ENCODE results near the gene TNFRSF21.

DNA sequence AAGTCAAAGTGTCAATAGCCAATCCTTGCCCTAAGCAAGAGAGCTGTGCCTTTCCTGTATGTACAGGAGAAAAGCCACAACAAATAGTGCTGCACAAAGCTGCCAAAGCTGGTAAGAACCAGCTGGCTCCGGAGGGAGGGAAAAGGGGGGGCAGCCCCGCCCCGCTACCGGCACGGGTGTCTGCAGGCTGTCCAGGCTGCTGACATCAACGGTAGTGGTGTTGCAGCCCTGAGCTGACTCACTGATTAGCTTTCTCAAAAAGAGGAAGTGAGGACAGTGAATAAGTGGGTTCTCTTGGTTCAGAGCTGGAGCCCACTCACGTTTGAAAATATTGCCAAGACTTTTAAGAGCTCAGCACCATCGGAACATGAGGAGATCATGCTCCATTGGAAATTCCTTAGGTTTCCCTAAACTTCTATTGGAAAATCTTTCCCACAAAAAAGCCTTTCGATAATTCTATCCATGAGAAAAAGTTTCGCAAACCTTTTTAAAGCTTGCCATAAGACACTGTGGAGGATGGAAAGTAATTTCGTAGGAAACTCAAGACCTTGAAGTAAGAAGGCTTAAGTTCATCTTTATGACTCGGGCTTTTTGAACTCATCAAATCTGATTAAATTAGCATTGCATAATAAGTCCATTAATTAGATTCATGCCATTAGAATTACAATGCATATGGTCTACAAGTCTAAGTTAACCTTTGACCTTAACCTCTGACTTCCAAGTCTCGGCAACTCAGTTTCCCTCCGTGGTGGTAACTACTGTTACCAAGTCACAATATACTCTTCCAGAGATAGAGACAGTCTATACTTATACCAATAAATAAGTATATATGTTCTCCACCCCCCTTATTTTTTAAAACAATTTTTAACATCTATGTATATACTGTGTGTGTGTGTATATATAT, 67.0 kb downstream of the TNFRSF21 start:
- TF ChIP-seq, protein P1, sequence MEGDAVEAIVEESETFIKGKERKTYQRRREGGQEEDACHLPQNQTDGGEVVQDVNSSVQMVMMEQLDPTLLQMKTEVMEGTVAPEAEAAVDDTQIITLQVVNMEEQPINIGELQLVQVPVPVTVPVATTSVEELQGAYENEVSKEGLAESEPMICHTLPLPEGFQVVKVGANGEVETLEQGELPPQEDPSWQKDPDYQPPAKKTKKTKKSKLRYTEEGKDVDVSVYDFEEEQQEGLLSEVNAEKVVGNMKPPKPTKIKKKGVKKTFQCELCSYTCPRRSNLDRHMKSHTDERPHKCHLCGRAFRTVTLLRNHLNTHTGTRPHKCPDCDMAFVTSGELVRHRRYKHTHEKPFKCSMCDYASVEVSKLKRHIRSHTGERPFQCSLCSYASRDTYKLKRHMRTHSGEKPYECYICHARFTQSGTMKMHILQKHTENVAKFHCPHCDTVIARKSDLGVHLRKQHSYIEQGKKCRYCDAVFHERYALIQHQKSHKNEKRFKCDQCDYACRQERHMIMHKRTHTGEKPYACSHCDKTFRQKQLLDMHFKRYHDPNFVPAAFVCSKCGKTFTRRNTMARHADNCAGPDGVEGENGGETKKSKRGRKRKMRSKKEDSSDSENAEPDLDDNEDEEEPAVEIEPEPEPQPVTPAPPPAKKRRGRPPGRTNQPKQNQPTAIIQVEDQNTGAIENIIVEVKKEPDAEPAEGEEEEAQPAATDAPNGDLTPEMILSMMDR (conservative IDR thresholded peaks at IDR 0.05), result no peak
- no peak for TF ChIP-seq EZH2 (IDR thresholded peaks at IDR 0.05; ENCODE audit: low read depth)
